Endothelial cell of umbilical vein (primary cell): Measurements from ENCODE around the gene TREX2. TPM values are rescaled to one million over a fixed set of nuclear protein-coding genes. Genes with fewer than 3 reads are reported as not detected.

Experiments
- Bru-seq: library from RNA; stranded (reverse); fragments of 400-500 nt; gene quantifications from one replicate; lab custom pipeline; 2021; lab: Mats Ljungman, UMichigan
- BruChase-seq, 2 experiments: library from RNA; stranded (reverse); fragments of 400-500 nt; gene quantifications; one replicate each; lab custom pipeline; 2021; lab: Mats Ljungman, UMichigan
- BruUV-seq: library from RNA; stranded (reverse); fragments of 400-500 nt; replicated peaks from 2 replicates; lab custom pipeline; 2021; lab: Mats Ljungman, UMichigan
- CTCF ChIA-PET: fragments of 300-600, 350-600 bp; sonication (Branson Sonifier 250); formaldehyde crosslinking; loops from one replicate; lab custom pipeline; 2021; ENCODE audit warnings: antibody characterized with exemption, inconsistent platforms; lab: Charles Lee
- POLR2A ChIA-PET: fragments of 300-600, 350-600 bp; sonication (Branson Sonifier 250); formaldehyde crosslinking; loops from one replicate; lab custom pipeline; 2021; ENCODE audit warnings: antibody characterized with exemption, inconsistent platforms; lab: Charles Lee
- DNase-seq: peaks from one replicate; pipeline ENCODE4 v3.0.0-alpha.2; 2011; ENCODE audit warnings: low read depth, low spot score
- FAIRE-seq: peaks from 2 replicates; lab custom pipeline; 2011; peaks lifted over from hg19 to GRCh38; lab: Jason Lieb, UNC
- H2AFZ ChIP-seq: 2 replicates; pipeline ENCODE4 v1.6.0; 2012; ENCODE audit warnings: low read depth, low read length, control low read depth, inconsistent platforms
- H3K27ac ChIP-seq: 2 replicates; pipeline ENCODE4 v1.5.1; 2011; ENCODE audit warnings: low read depth, mild to moderate bottlenecking, control low read depth, low read length, moderate library complexity; ENCODE audit not compliant: insufficient read depth
- H3K27me3 ChIP-seq, 2 experiments: 2 replicates each; pipeline versions ENCODE4 v1.6.0 to v1.6.1; 2011; ENCODE audit warnings: low read length in 2 of 2, mixed read lengths in 1 of 2; ENCODE audit not compliant: control insufficient read depth in 2 of 2, insufficient read depth in 2 of 2
- H3K36me3 ChIP-seq, 2 experiments: 2 replicates in 1 of 2; 3 replicates in 1 of 2; pipeline ENCODE4 v1.5.1; 2011; ENCODE audit warnings: low read length in 2 of 2, mild to moderate bottlenecking in 1 of 2, moderate library complexity in 1 of 2; ENCODE audit not compliant: control insufficient read depth in 2 of 2, insufficient read depth in 2 of 2; ENCODE audit errors: extremely low read depth in 1 of 2
- H3K4me1 ChIP-seq: 3 replicates; pipeline ENCODE4 v1.5.1; 2011; ENCODE audit warnings: mild to moderate bottlenecking, low read length; ENCODE audit not compliant: control insufficient read depth, insufficient read depth; ENCODE audit errors: extremely low read depth
- H3K4me2 ChIP-seq: 2 replicates; pipeline ENCODE4 v1.6.1; 2011; ENCODE audit warnings: low read length, control low read depth, mixed read lengths; ENCODE audit not compliant: insufficient read depth
- H3K4me3 ChIP-seq, 3 experiments: fragments of 200-600 bp in 1 of 3; sonication (generic), shearing (Covaris generic) in 1 of 3; replicated peaks in 1 of 3; 2 replicates each; pipeline ENCODE4 v1.5.1; 2011 to 2016; ENCODE audit warnings: control low read depth in 3 of 3, low read length in 3 of 3, mild to moderate bottlenecking in 2 of 3, inconsistent platforms in 1 of 3, low read depth in 1 of 3, moderate library complexity in 1 of 3; ENCODE audit not compliant: insufficient read depth in 1 of 3
- H3K79me2 ChIP-seq: 2 replicates; pipeline ENCODE4 v1.6.0; 2012; ENCODE audit warnings: low read length, inconsistent platforms; ENCODE audit not compliant: control insufficient read depth, insufficient read depth
- H3K9ac ChIP-seq: replicated peaks from 2 replicates; pipeline ENCODE3; 2011; ENCODE audit warnings: low read length, control low read depth; ENCODE audit not compliant: insufficient read depth; ENCODE audit errors: extremely low read depth
- H3K9me1 ChIP-seq: replicated peaks from 3 replicates; pipeline ENCODE4 v1.6.0; 2011; ENCODE audit warnings: mild to moderate bottlenecking, low read length; ENCODE audit not compliant: control insufficient read depth, insufficient read depth; ENCODE audit errors: extremely low read depth
- H3K9me3 ChIP-seq: replicated peaks from 2 replicates; pipeline ENCODE4 v1.5.1; 2012; ENCODE audit warnings: low read length, inconsistent platforms; ENCODE audit not compliant: control insufficient read depth, insufficient read depth
- H4K20me1 ChIP-seq: replicated peaks from 2 replicates; pipeline ENCODE3; 2011; ENCODE audit warnings: mild to moderate bottlenecking, low read length; ENCODE audit not compliant: control insufficient read depth, insufficient read depth; ENCODE audit errors: extremely low read depth
- CTCF ChIP-seq, 2 donors: IDR thresholded peaks; 1 replicate in 1 of 2; 2 replicates in 1 of 2; pipeline ENCODE4 v1.5.1; 2011; ENCODE audit warnings: low read length in 2 of 2, mild to moderate bottlenecking in 2 of 2, moderate library complexity in 2 of 2, control low read depth in 1 of 2, inconsistent platforms in 1 of 2, low read depth in 1 of 2; ENCODE audit not compliant: insufficient read depth in 1 of 2; ENCODE audit errors: extremely low read depth in 1 of 2
- EZH2 ChIP-seq: IDR thresholded peaks from 2 replicates; pipeline ENCODE4 v1.6.1; 2012; ENCODE audit warnings: borderline replicate concordance, low read depth, mild to moderate bottlenecking, moderate library complexity, low read length, inconsistent platforms; ENCODE audit not compliant: severe bottlenecking
- FOS ChIP-seq: IDR thresholded peaks from 2 replicates; pipeline ENCODE4 v1.6.1; 2011; ENCODE audit warnings: mild to moderate bottlenecking, low read length, moderate library complexity, borderline replicate concordance; ENCODE audit not compliant: insufficient read depth
- GATA2 ChIP-seq: IDR thresholded peaks from 2 replicates; pipeline ENCODE4 v1.7.0; 2011; ENCODE audit warnings: low read depth, mild to moderate bottlenecking, moderate library complexity, mixed read lengths, low read length; ENCODE audit not compliant: insufficient read length, insufficient read depth
- JUN ChIP-seq: IDR thresholded peaks from 2 replicates; pipeline ENCODE4 v1.6.1; 2011; ENCODE audit warnings: borderline replicate concordance, low read depth; ENCODE audit not compliant: insufficient read length, insufficient read depth
- MAX ChIP-seq: IDR thresholded peaks from 2 replicates; pipeline ENCODE4 v1.6.1; 2011; ENCODE audit not compliant: insufficient read depth, insufficient read length
- MYC ChIP-seq: IDR thresholded peaks from one replicate; pipeline ENCODE4 v1.6.1; 2011; ENCODE audit warnings: mild to moderate bottlenecking, low read depth, low read length
- POLR2A ChIP-seq: IDR thresholded peaks from 2 replicates; pipeline ENCODE4 v1.6.1; 2012; ENCODE audit warnings: low read depth, mild to moderate bottlenecking, control low read depth, low read length
- POLR2AphosphoS5 ChIP-seq: IDR thresholded peaks from 2 replicates; pipeline ENCODE4 v1.6.1; 2012; ENCODE audit warnings: low read depth, mild to moderate bottlenecking, control low read depth, low read length, moderate library complexity; ENCODE audit not compliant: insufficient read depth
- dilution Hi-C: fragments of 300-500 bp; cut with MboI; formaldehyde crosslinking; loops from one replicate; pipeline ENCODE4 v1.15.0; 2019; ENCODE audit warnings: low sequenced_read_pairs; ENCODE audit not compliant: extremely low pct_ligation_motif_present
- intact Hi-C: fragments of 100-400 bp; cut with micrococcal nuclease; formaldehyde crosslinking; loops from one replicate; pipeline ENCODE4 v1.10.0; 2022
- long read RNA-seq: library from polyadenylated mRNA; stranded (forward); transcript quantifications from one replicate; pipeline ENCODE4 v2.0.0, GENCODE V29; 2021
- polyA minus RNA-seq, 3 experiments: library from RNA; depleted of rRNA, polyadenylated mRNA; stranded (reverse); fragments of >200 nt; gene quantifications; 1 replicate in 1 of 3; 2 replicates in 2 of 3; pipeline ENCODE4 v1.2.3, GENCODE V29; 2011
- polyA plus RNA-seq, 4 experiments: library from polyadenylated mRNA; depleted of rRNA in 3 of 4; stranded (reverse) in 3 of 4; unstranded in 1 of 4; fragments of >200 nt; gene quantifications; 2 replicates each; pipeline versions ENCODE4 v1.2.1 to v1.2.3, GENCODE V29; 2011 to 2012; ENCODE audit warnings: missing spikeins in 1 of 4
- total RNA-seq: library from RNA; stranded (reverse); gene quantifications from 2 replicates; pipeline ENCODE4 v1.2.3, GENCODE V29; 2021

Gene TREX2
- total RNA-seq (0.82 and 1.9 TPM in 2 replicates), polyA plus RNA-seq (0.99 and 1.9 TPM in 2 replicates), polyA minus RNA-seq (0.32 and 0.36 TPM in 2 replicates), Bru-seq, nascent RNA (percentile 22 among the genes with signal in this experiment), BruChase-seq, experiment 1, labeled RNA remaining after a 6-hour chase (percentile 43 among the genes with signal in this experiment), BruChase-seq, experiment 2, labeled RNA remaining after a 2-hour chase (percentile 41 among the genes with signal in this experiment)
- polyA plus RNA-seq (2011; cell fraction: cytosol; rRNA removed), result 0.09 and 0.23 TPM in 2 replicates
- 3.0 TPM in 2 replicates for polyA plus RNA-seq (2011; cell fraction: nucleus; rRNA removed)
- polyA plus RNA-seq (2012), result 0.25 TPM in 1 of 2 replicates, not detected in the other
- not detected for polyA minus RNA-seq (2011; cell fraction: cytosol; rRNA and poly(A)+ RNA removed)
- polyA minus RNA-seq (2011; cell fraction: nucleus; rRNA and poly(A)+ RNA removed), result 0.63 and 0.96 TPM in 2 replicates
- long read RNA-seq, partial matches to known transcripts, result 22 of 28 reads
- long read RNA-seq, other reads (novel, unspliced or antisense), result 6 of 28 reads

GRCh38 chrX:153445856-153446635, at the start of gene TREX2:
Gene TREX2 (minus strand): TSS chrX:153446056. CDS start chrX:153445430, 626 bp downstream.
- TF ChIP-seq MYC (no peak), GATA2 (no peak), FOS (no peak), JUN (no peak), EZH2 (no peak), CTCF (IDR thresholded peaks at IDR 0.05; ENCODE audit: extremely low read depth in 1 of 2, insufficient read depth in 1 of 2, low read depth in 1 of 2, low read length in 2 of 2) (no peak), POLR2A (no peak), MAX (no peak), POLR2AphosphoS5 (no peak)
- Histone ChIP-seq H3K36me3 (no peaks in the 10 kb centered on the region), H3K9me3 (no peaks in the 10 kb centered on the region), H3K4me3 (no peak within 1 kb of the TSS), H3K27me3 (no peaks in the 10 kb centered on the region), H2AFZ (no peak within 1 kb of the TSS), H3K4me1 (no peaks in the 10 kb centered on the region), H4K20me1 (no peaks in the 10 kb centered on the region), H3K4me2 (no peak within 1 kb of the TSS), H3K9ac (no peak within 1 kb of the TSS), H3K27ac (no peak within 1 kb of the TSS), H3K79me2 (no peaks in the 10 kb centered on the region), H3K9me1 (no peaks in the 10 kb centered on the region)
- POLR2A ChIA-PET, result no interaction called here
- CTCF ChIA-PET, result interaction anchor here (1.5 kb wide), 1 partner anchor 15 kb away, joined by 4 read pairs; no protein-coding TSS in a partner anchor
- dilution Hi-C loops, result no loop called here
- no peak for DNase-seq
- BruUV-seq, result no TSS peak
- intact Hi-C loops, result no loop called here
- no peak for FAIRE-seq
